HG03558 (cell line): ENCODE measurements around the gene BLOC1S4.

ENCODE experiments used
- ATAC-seq: cut with Tn5 transposase; IDR thresholded peaks from one replicate; pipeline ENCODE4 v1.9.1; 2021; ENCODE audit warnings: moderate number of reproducible peaks; ENCODE audit not compliant: unreplicated experiment; ENCODE audit errors: extremely low read depth

BLOC1S4 gene

DNA sequence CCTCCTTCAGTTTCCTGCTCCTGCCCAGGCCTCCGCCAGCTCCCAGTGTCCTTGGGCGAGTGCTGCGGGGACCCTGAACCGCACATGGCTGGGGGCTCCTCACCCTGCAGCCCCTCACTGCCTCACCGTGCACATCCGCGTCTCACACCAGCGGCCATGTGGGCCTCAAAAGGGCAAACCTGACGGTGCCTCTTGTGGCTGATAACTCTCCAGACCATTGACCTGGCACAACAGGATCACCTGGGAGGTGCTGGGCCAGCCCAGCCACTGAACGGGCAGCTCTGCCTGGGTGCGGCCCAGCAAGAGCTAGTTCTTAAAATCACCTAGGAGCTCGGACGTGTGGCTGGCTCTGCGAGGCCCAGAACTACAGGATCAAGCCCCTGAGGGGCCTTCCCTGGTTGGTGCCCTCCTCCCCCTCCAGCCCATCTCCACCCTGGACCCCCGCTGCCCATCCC, 26.4 kb upstream of the BLOC1S4 start:
- no peak for ATAC-seq

DNA sequence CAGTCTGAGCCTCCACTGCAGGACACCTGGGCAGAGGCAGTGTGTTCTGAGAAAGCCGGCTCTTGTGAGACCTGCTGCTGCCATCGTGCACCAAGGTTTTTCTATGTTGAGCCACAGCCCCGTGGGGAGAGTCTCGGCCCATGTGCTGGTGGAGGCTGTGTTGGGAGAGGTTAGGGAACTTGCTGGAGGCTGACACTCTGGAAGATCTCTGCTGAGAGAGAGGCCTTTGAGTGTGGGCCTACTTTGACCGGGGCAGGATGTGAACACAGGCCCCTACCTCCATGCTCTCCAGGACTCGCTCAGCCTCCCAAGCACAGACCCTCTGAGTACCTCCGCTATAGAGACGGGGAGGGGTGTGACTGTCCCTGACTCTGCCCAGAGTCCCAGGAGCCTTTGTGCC, 23.6 kb upstream of the BLOC1S4 start:
- ATAC-seq: no peak

DNA sequence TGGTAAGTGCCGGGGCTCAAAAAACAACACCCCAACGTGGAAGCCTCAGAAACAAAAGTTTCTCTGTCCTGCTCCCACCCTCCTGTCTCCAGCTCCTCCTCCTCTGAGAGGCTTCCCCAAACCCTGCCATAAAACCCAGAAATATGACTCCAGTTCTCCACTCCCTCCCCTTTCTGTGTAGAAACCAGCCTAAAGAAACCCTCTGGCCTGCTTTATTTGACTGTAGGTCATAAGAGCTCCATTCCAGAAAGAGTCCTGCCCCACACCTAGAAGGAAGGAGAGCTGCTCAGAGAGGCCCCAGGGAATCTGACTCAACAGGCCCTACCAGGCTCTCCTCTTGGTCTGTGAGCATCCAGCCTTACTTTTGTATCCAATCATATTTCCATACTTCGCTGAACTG, 23.2 kb upstream of the BLOC1S4 start:
- ATAC-seq: no peak

DNA sequence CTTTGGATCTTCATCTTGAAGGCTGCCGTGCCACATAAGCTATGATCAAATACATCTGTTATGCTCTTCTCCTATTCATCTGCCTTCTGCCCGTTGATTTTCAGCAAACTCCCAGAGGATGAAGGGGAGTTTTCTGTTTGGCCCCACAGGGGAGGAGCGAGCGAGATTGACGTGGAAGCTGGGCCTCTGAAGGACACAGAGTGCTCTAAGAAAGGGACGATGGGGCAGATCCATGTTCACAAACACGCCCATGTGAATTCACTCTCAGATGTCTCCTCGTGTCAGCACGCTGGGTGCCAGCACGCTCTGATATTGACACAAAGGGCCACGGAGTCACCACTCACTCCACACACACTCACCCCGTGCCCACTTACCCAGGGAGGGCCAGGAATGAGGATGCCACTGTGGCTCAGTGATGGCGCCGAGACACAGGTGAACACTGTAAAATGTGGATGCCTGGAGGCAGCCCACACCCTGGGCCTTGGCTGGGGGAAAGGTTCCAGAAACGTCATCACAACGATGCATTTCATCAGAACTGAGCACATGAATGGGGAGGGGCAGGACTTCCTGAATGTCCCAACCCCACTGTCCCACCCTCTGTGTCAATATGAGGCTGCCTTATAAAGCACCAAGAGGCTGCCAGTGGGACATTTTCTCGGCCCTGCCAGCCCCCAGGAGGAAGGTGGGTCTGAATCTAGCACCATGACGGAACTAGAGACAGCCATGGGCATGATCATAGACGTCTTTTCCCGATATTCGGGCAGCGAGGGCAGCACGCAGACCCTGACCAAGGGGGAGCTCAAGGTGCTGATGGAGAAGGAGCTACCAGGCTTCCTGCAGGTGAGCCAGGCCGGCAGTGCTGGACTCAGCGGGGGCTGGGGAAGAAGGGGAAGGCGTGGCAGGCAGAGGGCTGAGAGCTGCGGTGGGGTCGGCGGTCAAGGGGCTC, 22.5 kb upstream of the BLOC1S4 start, which contains the start of gene S100P:
Gene S100P (plus strand): TSS at position 648 of the 946 bp plus-strand sequence. CDS start 55 bp downstream, at position 703.
- no peak for ATAC-seq

DNA sequence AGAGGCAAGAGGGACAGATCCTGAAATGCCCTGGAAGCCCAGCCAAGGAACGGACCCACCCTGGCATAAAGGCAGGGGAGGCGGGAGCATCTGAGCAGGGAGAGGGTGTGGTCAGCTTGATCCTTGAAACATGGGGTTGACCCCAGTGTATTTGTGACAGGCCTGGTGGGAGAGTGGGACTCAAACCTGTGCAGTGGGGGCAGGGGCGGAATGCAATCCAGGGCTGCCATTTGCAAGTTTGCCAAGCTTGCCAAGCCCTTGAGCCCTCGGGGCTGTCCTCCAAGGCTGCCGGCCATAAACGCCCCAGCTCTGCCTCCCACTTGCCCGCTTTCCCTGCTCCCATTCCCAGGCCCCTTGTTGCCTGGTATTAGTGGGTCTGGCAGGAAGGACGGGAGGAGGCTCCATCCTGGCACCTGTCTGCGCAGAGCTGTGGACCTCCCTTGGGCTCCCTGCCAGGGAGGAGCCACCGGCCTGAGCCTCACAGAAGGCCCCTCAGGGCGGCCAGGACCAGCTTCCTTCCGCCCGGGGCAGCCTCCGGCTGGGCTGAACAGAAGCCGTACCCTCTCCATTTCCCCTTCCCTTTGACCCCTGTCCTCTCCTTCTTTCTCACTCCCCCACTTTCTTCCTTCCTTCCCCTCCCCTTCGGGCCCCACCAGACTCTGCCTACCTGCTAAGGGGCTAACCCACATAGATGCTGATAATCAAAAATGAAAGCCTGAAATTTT, 21.6 kb upstream of the BLOC1S4 start:
- ATAC-seq: no peak

DNA sequence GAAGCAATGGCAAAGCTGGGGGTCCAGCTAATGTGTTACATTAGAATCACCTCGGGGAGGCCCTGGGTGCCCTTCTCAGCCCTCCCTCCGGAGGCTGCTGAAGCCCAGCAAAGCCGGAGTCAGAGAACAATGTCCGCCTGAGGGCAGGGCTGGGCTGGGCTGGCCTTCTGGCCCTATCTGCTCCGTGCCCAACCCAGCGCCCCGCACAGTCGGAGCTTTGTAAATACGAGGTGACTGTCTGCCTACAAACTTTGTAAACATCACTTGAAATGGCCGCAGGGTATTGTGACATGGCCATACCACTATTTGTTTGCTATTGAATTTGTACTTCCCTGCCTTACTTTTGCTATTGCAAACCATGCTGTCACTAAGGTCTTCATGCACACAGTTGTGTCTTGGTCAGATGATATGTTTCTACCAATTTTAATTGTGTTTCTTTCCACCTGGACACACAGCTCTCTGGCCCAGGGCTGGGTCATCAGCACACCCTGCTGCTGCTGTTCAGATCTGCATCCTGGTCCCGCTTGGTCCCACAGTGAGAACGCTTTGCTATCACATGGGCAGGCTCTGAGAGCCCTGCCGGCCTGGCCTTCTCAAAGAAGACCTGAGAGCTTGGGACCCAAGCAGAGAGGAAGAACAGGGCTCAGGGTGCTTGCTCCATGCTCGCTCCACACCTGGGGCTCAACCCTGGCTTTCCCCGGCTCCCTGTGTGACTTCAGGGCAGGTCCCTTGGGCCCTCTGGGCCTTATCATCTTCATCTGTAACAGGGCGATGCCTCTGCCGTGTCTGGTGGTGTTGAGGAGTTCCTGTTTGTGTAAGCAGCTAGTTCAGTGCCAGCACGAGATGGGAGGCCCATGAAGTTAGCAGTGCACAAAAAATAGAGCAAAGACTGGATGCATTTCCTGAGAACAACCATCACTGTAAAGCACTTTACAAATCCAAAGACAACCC, 20.0 kb upstream of the BLOC1S4 start:
- ATAC-seq: no peak

DNA sequence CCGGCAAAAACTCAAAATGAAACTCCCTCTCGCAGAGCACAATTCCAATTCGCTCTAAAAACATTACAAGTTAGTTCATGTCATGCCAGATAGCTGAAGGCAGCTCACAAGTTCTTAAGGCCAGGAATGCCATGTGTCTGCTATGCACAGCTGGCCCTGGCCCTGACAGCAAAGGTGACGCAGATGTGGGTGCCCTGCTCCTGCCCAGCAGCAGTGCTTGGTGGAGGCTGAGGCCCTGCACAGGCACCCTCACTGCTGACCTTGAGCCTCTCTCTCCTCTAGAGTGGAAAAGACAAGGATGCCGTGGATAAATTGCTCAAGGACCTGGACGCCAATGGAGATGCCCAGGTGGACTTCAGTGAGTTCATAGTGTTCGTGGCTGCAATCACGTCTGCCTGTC, 19.4 kb upstream of the BLOC1S4 start:
- ATAC-seq: no peak

DNA sequence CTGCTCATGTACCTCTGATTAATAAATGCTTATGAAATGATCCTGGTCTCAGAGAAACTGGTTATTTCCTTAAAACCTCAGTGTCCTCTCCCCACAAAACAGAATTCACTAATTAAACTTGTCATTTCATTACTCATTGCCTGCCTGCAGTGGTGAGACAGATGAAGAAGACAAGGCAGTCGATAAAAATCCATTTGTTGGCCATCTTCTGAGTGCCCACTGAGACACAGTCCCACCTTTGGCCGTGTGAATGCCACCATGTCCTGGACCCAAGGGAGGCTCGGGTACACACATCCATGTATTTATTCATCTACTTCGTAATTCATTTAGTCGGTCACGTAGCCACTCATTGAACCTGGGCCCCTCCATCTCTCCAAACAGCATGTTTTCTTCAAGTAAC, 18.8 kb upstream of the BLOC1S4 start:
- ATAC-seq: no peak

DNA sequence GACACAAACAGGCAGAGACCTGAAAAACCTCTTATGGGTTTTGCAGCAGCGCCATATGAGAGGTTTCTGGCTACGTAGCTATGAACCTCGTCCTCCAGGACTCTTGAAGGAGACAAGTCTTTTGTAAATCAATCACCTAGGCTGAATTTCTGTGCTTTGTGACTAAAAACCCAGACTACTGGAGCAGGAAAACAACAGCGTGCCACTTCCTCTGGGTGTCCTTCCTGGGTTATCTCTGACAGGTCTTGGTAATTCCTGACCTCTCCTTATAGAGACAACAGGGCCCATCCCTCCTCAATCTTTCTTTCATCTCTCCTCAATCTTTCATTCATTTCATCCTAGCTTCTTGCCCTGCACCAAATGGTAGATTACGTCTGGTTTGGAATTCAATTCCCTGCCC, 16.6 kb upstream of the BLOC1S4 start:
- ATAC-seq: no peak

DNA sequence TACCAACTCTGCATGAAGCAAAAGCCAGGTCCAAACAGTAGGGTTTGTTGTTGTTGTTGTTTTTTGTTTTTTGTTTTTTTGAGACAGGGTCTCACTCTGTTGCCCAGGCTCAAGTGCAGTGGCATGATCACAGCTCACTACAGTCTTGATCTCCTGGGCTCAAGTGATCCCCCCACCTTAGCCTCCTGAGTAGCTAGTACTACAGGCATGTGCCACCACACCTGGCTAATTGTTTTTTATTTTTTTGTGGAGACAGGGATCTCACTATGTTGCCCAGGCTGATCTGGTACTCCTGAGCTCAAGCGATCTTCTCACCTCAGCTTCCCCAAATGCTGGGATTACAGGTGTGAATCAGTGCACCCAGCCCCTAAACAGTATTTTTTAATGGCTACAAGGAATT, 16.1 kb upstream of the BLOC1S4 start:
- no peak for ATAC-seq

DNA sequence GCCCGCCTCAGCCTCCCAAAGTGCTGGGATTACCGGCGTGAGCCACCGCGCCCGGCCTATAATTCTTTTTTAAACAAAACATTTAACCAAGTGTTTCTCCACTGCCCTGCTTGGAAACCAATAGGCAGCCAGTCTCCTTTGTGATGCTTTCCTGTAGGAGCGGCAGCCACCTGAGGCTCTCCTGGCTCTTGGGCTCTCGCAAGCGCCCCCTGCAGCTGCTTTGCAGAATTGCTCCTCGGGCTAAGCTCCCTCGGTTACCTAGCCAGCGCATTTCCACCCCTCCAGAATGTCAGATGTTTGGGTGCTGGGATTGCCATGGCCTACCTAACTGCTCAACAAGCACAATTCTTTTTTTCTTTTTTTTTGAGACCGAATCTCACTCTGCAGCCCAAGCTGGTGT, 14.6 kb upstream of the BLOC1S4 start:
- ATAC-seq: no peak

DNA sequence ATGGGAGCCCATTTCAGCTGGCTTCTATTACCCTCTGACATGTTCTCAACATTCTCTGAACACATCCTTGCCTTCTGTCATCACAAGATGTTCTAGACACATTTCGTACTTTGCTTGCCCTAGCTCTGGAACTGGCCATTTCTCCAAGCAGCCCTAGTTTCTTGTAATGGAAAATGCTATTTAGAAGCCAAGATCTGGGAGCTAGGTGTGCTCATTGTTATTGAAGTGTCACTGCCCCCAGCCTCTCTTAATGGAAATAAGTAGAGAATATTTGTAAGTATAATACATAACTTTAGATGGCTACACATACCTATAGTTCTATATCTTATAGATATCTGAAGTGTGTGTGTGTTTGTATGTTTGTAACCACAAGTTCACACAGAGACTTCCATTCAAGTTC, 13.2 kb upstream of the BLOC1S4 start:
- ATAC-seq: no peak

DNA sequence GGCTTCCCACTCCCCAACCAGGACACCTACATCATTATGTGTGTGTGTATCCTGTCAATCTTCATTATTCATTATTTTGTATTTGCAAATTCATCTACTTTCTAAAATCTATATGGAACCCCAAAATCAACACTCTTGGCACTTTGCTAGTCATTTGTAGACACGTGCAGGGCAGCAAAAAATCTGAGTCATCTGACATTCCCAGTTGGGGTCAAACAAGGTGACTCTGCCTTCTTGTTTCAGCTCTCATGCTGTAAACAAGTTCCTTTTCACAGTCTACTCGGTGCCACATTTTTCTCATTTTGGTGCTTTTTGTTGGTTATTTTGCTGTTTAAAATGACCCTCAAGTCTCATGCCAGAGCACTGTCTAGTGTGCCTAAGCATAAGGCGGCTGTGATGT, 12.2 kb upstream of the BLOC1S4 start:
- ATAC-seq: no peak

DNA sequence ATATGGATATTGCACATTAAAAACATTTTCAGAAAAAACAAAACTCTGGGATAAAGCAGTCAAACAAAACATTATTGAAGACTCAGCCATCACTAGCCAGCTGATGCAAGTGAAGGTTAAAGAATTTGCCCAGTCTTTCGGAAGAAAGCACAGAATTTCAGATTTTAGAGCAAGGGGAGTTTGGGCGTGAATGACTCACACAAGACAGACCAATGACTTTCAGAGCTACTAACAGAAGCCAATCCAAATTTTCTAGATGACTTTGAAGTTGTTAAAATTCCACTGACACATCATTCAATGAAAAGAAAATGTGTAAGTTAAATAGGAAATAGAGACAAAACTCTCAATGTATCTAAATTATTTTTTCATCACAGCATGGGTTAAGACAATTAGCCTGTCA, 10.3 kb upstream of the BLOC1S4 start:
- ATAC-seq: no peak

DNA sequence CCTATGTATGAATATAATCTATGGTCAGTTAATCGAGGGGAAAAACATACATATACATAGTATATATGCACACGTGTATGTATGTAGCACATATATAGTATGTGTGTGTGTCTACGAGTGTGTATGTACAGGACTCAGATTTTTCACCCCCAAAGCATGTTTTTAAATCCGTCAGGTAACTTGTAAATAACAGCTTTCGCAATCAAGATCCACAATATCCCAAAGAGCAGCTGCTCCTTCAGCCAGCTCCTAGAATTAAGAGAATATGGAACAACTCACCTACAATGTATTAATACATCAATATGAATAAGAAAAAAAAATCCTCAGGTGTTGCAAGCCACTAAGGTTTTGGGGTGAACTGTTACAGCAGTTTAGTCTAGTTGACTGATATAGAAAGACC, 9.8 kb upstream of the BLOC1S4 start:
- ATAC-seq: no peak

DNA sequence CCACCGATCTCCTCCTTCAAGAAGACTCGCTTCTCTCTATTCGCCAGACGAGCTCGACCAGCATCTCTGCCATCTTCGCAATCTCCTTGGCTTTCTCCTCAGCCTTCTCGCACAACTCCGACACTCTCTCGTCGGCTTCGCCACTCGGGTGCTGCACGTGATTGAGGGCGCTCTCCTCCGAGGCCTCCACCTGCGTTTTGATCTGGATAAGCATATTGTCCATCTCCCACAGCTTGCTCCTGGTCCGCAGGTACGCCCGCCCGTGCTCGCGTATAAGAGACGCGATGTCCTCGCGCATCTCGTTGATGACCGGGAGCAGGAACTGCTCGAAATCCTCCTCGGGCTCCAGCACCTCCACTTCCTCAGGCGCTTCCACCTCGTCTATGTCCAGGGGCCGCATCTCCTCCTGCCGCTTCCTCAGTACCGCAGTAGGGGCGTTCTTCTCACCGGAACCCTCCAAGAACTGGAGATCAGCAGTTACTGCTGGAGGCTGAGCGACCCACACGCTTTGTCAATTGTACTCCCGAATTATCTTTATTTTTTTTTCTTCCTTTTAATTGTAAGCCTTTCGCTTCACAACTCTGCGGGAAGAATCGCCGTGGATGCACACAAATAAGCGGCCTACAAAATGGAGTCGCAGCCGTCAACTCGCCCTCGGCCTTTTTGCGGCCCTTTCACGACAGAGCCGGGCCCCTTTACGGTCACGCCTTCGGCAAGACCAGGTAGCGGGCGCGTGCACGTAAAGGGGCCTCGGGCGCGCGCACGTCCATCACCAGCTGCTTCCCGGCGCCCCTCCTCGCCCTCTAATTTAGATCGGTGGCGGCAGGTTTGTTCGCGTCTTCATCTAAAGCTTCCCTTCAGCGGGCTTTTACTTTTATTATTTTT, 6.5 kb upstream of the BLOC1S4 start, which contains the start of gene MRFAP1L1:
Gene MRFAP1L1 (minus strand): TSS at position 636 of the 885 bp plus-strand sequence. CDS start 236 bp downstream, at position 400.
- peak; percentile 36 for ATAC-seq

DNA sequence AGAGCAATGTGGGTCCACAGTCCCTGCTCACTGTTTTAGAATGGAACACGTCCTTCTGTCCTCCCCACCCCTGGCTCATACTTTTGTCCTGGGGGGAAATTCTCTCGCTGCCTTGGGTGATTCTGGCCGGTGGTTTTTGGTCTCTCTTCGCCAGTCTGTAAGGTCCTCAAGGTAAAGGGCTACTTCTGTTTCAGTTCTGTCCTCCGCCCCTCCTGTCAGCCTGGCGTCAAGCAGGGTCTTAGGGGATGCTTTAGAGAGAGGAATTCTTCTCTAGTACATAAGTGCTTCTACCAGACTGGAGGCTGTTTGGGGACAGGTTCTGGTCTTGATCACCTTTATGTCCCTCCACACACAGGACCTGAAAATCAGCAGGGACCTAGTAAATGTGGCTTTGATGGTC, 5.7 kb upstream of the BLOC1S4 start:
- no peak for ATAC-seq

DNA sequence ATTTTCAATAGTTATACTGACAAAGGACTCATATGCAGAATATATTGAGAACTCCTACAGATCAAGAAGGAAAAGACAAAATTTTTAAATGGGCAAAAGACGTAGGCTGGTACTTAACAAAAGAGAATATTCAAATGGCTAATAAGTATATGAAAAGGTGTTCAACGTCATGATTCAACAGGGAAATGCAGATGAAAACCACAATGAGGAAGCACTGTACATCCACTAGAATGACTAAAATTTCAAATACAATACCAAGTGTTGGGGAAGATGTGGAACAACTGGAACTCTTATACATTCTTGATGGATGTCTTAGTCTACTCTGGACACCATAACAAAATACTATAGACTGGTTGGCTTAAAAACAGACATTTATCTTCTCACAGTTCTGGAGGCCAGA, 5.0 kb upstream of the BLOC1S4 start:
- ATAC-seq: no peak

DNA sequence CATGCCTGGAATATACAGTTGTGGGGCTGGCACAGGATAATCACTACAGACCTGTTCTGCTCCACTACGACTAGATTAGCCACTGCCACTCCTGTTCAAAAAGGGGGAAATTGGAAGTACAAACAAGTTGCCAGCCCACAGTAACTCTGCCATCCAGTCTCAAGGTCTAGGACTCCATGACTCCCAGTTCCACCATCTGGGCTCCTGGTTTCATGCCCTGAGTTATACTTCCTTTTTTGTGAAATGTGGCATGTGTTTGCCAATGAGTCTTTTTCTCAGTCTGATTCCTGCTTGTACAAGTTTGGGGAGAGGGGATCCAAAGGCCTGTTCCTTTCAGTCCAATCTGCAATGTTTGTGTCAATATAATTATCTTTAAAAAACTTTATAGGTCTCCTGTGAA, 1.0 kb upstream of the BLOC1S4 start:
- no peak for ATAC-seq
